EL (cell line): Measurements from ENCODE around the gene WWP2.

ENCODE experiments used
- DNase-seq: peaks from one replicate; pipeline ENCODE4 v3.0.0-alpha.2; 2016

Gene WWP2

DNA sequence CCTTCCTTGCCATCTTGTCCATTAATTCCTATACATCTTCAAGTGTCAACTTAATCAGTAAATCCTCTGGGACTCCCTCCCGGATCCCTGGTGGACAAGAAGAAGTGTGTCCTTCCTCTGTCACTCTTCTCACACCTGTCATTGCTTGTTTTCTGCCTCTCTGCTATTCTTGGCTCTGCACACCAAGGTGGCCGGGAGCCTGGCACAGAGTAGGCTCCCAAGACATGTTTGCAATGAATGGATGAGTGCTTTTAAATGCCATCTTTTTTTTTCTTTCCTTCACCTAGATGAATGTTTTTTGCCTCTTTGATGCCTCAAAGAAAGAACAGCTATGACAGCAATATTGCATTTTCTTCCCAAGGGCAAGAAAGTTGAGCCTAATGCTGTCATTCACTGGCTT lies 131.0 kb downstream of the WWP2 start:
- DNase-seq, result no peak

DNA sequence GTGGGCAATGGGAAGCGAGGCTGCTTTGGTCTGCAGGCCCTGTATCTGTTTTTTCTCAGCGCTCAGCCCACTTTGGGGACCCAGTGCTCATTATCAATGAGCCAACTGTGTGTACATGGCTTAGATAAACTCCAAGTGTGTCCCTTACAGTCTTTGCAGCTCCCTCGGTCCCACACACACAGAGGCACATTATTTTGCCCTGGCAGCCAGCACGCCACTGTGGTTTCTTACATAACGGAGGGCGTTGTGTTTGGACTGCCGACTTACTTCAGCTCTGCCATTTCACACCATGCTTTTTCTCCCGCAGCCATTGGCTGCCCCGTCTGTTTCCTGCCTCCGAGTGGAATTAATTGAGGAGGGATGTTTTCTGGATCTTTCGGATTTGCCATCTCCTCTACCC lies 132.5 kb downstream of the WWP2 start:
- DNase-seq, result no peak

GRCh38 chr16:69903865-69904415 lies 141.8 kb downstream of the WWP2 start:
- no peak for DNase-seq

DNA sequence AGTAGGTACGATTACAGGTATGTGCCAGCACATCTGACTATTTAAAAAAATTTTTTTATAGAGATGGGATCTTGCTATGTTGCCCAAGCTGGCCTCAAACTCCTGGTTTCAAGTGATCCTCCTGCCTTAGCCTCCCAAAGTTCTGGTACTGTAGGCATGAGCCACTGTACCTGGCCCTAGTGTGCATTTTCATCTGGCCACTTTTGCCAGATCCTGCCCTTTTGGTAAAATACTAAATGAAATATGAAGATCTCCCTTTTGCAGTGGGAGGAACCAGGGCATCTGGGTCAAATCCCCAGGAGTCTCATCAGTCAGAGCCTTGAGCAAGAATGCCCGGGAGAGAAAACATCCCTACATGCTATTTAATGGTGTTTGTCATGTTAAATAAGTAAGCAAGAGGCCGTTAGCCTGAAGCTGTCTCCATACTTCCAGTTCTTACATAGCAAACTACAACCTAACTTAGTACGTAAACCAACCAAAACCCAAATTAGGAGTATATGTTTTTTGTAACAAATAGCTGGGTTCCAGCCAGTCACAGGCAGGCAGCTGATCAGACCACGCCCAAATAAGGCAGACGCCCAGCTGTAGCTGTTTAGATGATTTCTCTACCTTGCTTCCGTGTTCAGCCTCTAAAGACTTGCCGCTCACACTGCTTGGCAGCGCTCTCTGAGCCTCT lies 142.5 kb downstream of the WWP2 start:
- no peak for DNase-seq

GRCh38 chr16:69905171-69905555 lies 143.0 kb downstream of the WWP2 start:
- DNase-seq, result no peak

- peak; percentile 83 for DNase-seq
These were observed 144.8 kb downstream of the WWP2 start for GRCh38 chr16:69906838-69907401.

DNA sequence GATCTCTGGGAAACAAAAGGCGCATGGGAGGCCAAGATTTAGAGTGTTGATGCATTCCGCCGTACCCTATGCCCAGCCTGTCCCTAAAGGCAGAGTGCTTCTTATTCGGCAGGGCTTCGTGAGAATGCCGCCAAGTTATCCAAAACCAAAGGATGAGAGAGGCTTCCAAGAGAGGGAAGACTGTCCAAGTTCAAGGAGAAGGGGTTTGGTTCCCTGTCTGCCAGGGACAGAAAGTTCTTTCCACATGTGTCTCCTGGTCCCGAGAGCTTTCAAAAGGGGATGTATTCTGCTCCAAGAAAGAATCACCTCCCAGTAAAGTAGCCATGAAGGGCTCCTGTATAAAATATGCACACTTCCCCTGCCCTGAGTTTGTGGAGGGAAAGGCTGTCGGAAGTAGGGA lies 146.9 kb downstream of the WWP2 start:
- no peak for DNase-seq

GRCh38 chr16:69909760-69910159 lies 147.6 kb downstream of the WWP2 start:
- DNase-seq, result no peak

DNA sequence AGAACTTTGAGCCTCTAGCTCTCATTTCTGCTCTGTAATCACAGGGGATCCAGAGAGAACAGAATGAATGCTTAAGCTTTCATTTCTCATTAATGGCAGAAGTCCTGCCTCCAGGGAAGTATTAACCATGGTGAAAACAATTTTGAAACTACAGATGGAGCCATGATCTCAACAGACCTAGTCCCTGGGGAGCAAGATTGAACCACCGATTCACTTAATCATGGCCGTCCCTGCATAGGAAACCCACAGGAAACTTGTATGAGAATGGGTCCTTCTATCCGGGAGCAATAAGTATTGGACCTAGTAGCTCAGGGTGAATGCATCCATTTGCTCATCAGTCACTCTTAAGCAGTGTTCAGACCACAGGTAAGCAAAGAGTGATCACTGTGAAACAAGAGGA lies 148.8 kb downstream of the WWP2 start:
- no peak for DNase-seq

- no peak for DNase-seq
These were observed 154.3 kb downstream of the WWP2 start for GRCh38 chr16:69916462-69916861.

DNA sequence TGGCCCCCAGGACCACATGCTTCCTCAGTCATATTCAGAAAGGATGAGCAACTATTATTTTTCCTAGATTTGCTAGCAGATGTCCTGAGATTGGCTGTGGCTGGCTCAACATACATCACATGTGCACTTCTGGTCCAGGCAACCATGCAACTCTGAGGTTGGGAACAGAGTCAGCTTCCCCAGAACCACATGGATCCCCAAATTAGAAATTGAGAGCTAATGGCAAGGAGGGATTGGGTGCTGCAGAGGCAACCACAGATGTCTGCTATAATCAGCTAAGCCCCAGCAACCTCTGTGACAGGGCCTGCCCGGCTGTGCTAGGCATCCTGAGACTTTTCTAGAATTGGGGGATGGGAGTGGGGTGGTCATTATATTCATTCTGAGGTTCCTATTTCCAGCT lies 155.2 kb downstream of the WWP2 start:
- DNase-seq, result no peak

- DNase-seq, result peak; percentile 97
These were observed 155.6 kb downstream of the WWP2 start for GRCh38 chr16:69917739-69918138.

DNA sequence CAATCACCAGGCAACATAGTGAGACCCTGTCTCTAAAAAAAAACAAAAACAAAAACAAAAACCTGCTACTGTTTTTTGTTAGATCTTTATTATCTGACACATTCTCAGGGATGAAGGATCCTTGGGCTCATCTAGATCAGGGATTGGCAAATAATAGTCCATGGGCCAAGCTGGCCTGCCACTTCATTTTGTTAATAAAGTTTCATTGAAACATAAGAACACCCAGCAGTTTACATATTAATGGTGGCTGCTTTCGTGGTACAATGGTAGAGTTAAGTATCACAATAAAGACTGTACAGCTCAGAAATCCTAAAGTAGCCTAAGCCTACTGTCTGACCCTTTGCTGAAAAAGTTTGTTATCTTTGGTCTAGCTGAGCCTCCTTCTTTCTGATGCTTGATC lies 156.1 kb downstream of the WWP2 start:
- peak; percentile 6 for DNase-seq

- no peak for DNase-seq
These were observed 159.0 kb downstream of the WWP2 start for GRCh38 chr16:69921127-69921526.

- no peak for DNase-seq
These were observed 160.1 kb downstream of the WWP2 start for GRCh38 chr16:69922200-69922599.

GRCh38 chr16:69924041-69924775 lies 162.1 kb downstream of the WWP2 start:
- no peak for DNase-seq

GRCh38 chr16:69924777-69925191 lies 162.7 kb downstream of the WWP2 start:
- peak; percentile 86 for DNase-seq

- DNase-seq, result no peak
These were observed 163.2 kb downstream of the WWP2 start for GRCh38 chr16:69925311-69925710.

DNA sequence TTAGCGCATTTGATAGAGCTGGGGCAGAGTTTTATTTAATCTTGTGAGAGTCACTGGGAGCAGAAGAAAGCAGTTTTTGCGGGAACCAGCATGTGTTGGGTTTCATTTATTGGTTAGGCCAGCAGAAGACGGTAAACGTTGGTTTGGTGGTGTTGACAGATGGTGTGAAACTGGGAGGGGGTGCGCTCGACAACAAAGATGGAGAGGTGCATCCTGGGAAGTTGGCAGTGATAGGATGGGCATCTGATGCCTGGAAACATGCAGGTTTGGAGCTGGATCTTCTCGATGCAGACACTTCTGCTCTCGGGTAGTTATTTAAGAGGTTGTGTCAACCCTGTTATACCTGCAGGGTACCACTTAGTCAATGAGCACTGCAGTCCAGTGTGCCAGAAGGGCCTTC lies 164.1 kb downstream of the WWP2 start:
- no peak for DNase-seq

DNA sequence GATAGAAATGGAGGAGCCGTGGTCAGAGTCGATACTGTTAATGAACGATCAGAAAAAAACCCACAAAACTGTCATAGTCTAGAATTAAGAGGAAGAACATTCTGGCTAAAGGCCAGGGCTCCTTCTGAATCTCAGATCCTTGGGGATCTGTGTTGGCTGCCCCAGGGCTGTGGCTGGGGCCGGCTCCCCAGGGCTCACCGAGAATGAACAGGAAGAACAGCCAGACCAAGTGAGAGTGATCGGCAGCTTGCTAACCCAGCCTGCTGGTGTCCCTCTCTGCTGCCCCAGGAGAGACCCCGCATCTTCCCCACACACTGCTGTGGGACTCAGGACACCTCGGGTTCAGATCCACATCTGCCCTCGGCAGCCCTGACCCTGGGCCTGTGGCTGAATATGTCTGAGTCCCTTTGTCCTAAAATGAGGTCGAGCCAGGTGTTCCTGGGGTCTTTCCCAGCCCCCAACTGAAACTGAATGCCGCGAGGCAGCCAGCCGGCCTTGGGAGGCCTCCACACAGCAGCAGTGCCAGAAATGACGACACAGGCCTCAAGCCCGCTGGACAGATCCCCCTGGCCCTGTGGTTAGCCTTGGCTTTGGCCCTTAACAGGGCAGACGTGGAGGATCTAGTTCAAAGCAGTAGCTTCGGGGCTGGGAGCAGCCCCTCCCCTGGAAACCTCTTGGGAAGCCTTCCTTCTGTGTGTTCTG lies 165.1 kb downstream of the WWP2 start:
- peak; percentile 7 for DNase-seq

GRCh38 chr16:69928856-69929400 lies 166.8 kb downstream of the WWP2 start:
- DNase-seq, result no peak

DNA sequence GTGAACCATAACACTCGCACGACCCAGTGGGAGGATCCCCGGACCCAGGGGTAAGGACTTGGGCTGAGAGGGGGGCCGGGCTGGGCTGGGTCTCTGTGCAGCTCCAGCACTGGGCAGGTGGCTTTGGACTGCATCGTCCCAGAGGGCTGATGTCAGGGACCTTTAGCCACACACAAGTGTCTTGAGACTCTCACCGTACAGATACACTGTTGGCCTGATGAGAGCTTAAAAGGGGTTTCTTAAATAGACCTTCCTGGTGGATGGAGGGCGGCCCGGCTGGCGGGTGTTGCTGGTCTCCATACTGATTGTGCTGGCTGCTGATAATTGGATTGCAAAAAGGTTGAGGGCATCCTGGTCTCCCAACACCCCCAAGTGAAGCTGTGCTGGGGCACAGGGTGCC lies 167.3 kb downstream of the WWP2 start:
- DNase-seq, result no peak

- DNase-seq, result peak; percentile 71
These were observed 168.1 kb downstream of the WWP2 start for GRCh38 chr16:69930117-69930776.
